ENCODE data around the gene MDM2. TPM values are rescaled to one million over a fixed set of nuclear protein-coding genes. Genes with fewer than 3 reads are reported as not detected.

Gene MDM2
- total RNA-seq, 1 experiment from 2014 or later, result 2,133 TPM

DNA sequence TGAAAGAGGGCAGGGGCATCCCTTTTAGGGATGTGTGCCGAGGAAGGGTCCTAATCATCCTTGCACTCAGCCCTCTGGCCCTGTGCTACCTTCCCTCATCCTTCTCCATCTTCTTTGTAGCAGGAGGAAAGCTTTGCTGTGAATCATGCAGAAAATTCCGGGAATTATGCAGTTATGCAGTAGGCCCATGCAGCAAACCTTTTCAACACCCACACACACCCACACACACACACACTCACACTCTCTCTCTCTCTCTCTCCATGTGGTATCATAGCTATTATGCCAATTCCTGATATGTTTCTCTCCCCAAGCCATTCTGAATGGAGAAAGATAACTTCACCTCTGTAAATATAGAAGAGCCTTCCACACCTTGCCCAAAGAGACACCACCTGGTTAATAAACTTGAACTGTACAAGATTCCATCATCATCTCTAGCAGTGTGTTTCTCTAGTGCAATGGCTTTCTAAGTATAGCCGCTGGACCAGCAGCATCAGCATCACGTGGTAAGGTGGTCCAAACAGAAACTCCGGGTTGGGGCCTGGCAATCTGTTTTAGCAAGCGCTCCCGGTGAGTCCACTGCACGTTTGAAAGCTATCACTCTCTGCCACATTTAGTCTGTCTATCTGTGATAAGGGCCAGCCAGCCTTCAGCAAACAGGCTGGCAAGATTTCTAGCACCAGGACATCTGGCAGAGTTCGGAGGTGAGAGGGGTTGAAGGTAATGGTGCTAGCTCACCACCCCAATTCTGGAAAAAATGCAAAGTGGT, 57.6 kb downstream of the MDM2 start:
- Histone ChIP-seq H3K4me1 (replicated peaks) (no peaks in the 10 kb centered on the region), H3K9me3 (replicated peaks) (no peaks in the 10 kb centered on the region; the same call in 1 of the 2 replicates), H3K27ac (no peak overlapping the region), H3K4me3 (no peak overlapping the region), H3K27me3 (replicated peaks) (peaks cover 87% of the 10 kb centered on the region), H3K36me3 (no peaks in the 10 kb centered on the region)
- peak in 1 of 2 experiments; percentile 96 for DNase-seq (ENCODE audit: low read depth in 1 of 2, low spot score in 2 of 2)

DNA sequence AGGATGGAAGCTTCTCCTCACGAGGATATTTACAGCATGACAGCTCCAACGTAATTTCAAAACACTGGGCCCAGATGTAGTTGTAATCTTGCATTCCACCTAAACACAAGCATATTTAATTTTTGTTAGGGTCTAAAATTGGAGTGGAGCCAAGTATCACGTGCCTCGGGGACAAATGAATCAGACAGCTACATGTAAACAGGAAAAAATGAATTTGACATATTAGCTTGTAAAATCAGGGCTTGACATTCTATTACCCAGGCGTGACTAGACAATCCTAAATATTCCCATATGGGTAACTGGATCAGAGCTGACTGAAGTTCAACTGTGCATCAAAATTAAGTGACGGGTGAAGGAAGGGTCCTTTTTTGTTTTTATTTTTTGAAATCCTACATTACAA, 59.0 kb downstream of the MDM2 start:
- Histone ChIP-seq H3K9me3 (replicated peaks) (no peaks in the 10 kb centered on the region; the same call in 1 of the 2 replicates), H3K4me3 (no peak overlapping the region), H3K27me3 (replicated peaks) (peaks cover 93% of the 10 kb centered on the region), H3K36me3 (no peaks in the 10 kb centered on the region), H3K27ac (no peak overlapping the region), H3K4me1 (replicated peaks) (no peaks in the 10 kb centered on the region)
- DNase-seq (ENCODE audit: low read depth in 1 of 2, low spot score in 2 of 2), result peak in 1 of 2 experiments; percentile 84

DNA sequence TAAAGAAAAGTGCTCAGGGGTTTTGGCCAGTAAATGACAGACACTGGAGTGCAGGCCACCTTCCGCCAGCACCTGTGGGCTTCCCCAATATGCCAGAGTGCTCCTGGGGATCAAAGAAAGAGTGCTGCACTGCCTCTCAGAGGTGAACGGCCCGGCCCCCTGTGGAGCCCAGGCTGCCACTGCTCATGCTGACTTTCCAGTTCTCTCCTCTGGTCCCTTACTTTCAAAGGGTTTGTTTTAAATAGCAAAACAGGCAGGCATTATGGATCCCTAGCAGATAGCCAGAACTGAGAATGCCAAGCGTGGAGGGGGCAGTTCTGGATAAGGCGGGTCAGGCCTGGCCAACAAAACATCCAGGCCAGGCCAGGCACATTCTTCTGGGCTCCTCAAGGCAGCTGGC, 59.6 kb downstream of the MDM2 start:
- Histone ChIP-seq H3K36me3 (no peaks in the 10 kb centered on the region), H3K9me3 (replicated peaks) (no peaks in the 10 kb centered on the region; the same call in 1 of the 2 replicates), H3K4me3 (no peak overlapping the region), H3K27me3 (replicated peaks) (peaks cover 97% of the 10 kb centered on the region), H3K4me1 (replicated peaks) (no peaks in the 10 kb centered on the region), H3K27ac (no peak overlapping the region)
- no peak for DNase-seq (ENCODE audit: low read depth in 1 of 2, low spot score in 2 of 2)

DNA sequence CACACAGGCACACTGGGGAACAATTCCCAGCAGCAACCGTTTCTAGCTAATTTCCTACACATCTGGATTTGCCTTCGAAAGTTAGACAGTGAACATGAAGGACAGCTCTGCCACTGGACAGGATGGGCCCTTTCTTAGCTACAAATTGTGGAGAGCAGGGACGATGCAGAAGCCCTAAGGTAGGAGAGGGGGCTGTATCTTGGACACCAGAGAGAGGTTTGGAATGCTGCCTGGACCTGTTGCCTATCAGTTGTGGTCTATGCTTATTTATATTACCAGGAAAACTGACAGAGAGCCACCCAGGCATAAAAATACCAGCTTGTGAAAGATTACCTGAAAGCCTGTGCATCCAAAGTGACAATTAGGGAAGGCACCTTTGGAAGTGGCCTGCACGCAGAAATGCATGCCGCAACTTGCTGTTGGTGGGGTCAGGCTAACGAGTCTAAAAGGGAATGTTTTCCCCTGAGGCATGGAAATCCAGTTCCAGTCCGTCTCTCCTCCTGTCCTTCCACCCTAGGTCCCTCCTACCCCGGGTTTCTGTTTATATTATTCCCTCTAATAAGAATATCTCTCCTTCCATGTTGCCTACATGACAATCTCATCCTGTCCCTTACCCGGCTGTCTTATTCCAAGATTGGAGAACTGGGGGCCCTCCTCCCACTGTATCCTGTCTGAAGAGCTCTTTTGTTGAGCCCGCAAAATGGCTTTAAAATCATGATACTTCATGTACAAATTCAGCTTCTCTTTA, 60.2 kb downstream of the MDM2 start:
- Histone ChIP-seq H3K4me3 (no peak overlapping the region), H3K27me3 (replicated peaks) (peaks cover 98% of the 10 kb centered on the region), H3K36me3 (no peaks in the 10 kb centered on the region), H3K27ac (no peak overlapping the region), H3K9me3 (replicated peaks) (no peaks in the 10 kb centered on the region; the same call in 1 of the 2 replicates), H3K4me1 (replicated peaks) (no peaks in the 10 kb centered on the region)
- peak in 1 of 2 experiments; percentile 94 for DNase-seq (ENCODE audit: low read depth in 1 of 2, low spot score in 2 of 2)

DNA sequence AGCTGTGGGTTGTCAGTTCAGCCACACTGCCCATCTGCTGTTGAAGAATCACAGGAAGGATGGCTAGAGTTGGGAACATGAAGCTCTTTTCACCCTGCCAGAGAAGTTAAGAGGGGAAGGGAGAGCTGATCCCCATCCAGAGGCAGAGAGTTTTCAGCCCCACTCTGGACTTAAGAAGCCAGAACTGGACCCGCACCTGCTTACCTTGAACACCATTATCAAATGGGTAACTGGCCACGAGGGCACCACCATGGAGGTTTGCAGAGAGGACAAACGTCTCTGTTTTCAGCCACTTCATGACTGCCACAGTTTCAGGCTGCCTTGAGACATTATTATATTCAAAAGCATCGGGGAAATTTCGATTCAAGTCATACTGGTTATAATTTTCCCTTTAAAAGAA, 62.0 kb downstream of the MDM2 start:
- Histone ChIP-seq H3K9me3 (replicated peaks) (peaks cover 4% of the 10 kb centered on the region), H3K4me3 (no peak overlapping the region), H3K27ac (no peak overlapping the region), H3K4me1 (replicated peaks) (no peaks in the 10 kb centered on the region), H3K36me3 (no peaks in the 10 kb centered on the region), H3K27me3 (replicated peaks) (peaks cover 98% of the 10 kb centered on the region)
- DNase-seq (ENCODE audit: low read depth in 1 of 2, low spot score in 2 of 2), result peak in 1 of 2 experiments; percentile 96

DNA sequence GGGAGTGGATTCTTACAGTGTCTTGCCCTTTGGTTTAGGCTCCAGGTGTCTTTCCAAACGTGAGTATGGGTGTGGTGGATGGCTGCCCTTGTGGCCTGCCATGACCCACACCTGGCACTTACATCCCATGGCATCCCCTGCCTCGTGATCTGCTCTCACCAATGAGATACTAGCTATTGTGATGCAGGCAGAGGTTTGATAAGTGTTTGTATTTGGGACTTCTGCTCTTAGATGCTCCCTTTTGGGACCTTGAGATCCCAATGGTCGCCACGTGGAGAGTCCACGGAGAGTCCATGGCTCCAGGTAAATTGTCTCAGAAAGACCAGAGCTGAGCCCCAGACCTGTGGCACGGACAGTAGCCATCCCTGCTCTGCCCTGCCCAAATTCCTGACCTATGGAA, 62.5 kb downstream of the MDM2 start:
- Histone ChIP-seq H3K27ac (no peak overlapping the region), H3K9me3 (replicated peaks) (peaks cover 4% of the 10 kb centered on the region), H3K27me3 (replicated peaks) (peaks cover 98% of the 10 kb centered on the region), H3K4me1 (replicated peaks) (no peaks in the 10 kb centered on the region), H3K4me3 (no peak overlapping the region), H3K36me3 (no peaks in the 10 kb centered on the region)
- DNase-seq (ENCODE audit: low read depth in 1 of 2, low spot score in 2 of 2), result peak; percentile 74 to 92

DNA sequence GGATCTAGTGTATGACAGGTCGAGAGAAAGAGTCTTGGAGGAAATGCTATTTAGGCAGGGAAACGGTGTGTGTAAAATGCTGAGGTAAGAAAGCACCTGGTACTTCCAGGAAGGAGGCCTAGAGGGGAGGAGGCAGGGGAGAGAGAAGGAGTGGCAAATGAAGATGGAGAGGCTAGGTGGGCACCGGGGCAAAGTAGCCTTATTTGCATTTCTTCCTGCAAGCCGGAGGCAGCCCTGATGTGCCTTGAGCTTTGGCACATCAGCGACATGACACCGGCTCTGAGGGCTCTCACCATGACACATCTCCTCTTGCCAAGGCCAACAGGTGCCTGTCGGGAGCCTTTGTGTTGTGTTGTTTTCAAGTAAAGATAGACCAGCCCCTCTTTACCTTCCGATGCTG, 63.4 kb downstream of the MDM2 start:
- peaks cover 4% of the 10 kb centered on the region for H3K9me3 ChIP-seq (replicated peaks)
- H3K4me3 ChIP-seq, result no peak overlapping the region
- no peak overlapping the region for H3K27ac ChIP-seq
- no peaks in the 10 kb centered on the region for H3K36me3 ChIP-seq
- peaks cover 98% of the 10 kb centered on the region for H3K27me3 ChIP-seq (replicated peaks)
- H3K4me1 ChIP-seq (replicated peaks), result no peaks in the 10 kb centered on the region
- peak; percentile 71 to 93 for DNase-seq (ENCODE audit: low read depth in 1 of 2, low spot score in 2 of 2)

DNA sequence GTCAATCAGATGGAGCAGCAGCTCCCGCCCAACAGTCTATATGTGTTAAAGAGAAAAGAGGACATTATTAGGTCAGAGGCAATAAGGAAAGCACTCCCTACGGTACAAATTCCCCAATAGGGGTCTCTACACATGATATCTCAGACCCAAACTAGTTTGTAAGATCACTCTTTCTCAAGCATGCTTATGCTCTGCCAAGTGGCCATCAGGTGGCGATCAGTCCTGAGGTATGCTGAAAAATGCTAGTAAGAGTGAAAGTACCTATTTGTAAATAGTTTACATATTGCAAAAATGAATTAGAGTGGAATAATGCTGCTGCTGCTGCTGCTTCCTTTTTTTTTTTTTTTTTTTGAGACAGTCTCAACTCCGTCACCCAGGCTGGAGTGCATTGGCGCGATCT, 63.9 kb downstream of the MDM2 start:
- Histone ChIP-seq H3K4me1 (replicated peaks) (no peaks in the 10 kb centered on the region), H3K36me3 (no peaks in the 10 kb centered on the region), H3K9me3 (replicated peaks) (peaks cover 4% of the 10 kb centered on the region), H3K27me3 (replicated peaks) (peaks cover 98% of the 10 kb centered on the region), H3K27ac (no peak overlapping the region), H3K4me3 (no peak overlapping the region)
- DNase-seq (ENCODE audit: low read depth in 1 of 2, low spot score in 2 of 2), result peak in 1 of 2 experiments; percentile 78

DNA sequence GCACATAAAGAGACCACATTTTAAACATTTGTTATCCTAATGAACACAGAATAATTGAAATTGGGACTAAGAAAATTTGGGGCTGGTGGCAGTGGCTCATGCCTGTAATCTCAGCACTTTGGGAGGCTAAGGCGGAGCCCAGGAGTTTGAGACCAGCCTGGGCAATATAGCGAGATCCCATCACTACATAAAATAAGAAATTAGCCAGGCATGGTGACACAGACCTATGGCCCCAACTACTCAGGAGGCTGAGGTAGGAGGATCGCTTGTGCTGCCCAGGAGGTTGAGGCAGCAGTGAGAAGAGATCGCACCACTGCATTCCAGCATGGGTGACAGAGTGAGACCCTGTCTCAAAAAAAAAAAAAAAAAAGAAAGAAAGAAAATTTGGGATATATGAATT, 65.3 kb downstream of the MDM2 start:
- Histone ChIP-seq H3K27me3 (replicated peaks) (peaks cover 98% of the 10 kb centered on the region), H3K9me3 (replicated peaks) (peaks cover 8% of the 10 kb centered on the region), H3K4me3 (no peak overlapping the region), H3K4me1 (replicated peaks) (no peaks in the 10 kb centered on the region), H3K27ac (no peak overlapping the region), H3K36me3 (no peaks in the 10 kb centered on the region)
- peak; percentile 64 to 85 for DNase-seq (ENCODE audit: low read depth in 1 of 2, low spot score in 2 of 2)

DNA sequence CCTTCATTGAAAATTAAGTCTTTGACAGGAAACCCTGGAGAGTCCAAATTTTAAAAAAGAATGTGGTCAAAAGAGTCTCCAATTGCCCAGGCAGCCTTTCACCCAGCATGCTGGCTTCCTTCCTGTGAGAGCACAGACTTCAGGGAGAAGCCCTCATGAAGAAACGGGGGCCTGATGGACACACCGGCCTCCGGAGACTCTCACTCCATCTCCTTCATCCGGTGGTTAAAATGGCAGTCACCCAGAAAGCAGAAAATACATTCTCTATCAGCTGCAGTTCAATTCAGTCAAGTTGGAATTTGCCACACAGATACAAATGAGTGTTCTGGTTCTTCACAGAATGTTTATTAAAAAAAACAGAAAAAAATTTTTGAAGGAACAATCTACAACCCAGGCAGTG, 68.5 kb downstream of the MDM2 start:
- DNase-seq (ENCODE audit: low read depth in 1 of 2, low spot score in 2 of 2), result peak in 1 of 2 experiments; percentile 87
- Histone ChIP-seq H3K27ac (no peak overlapping the region), H3K27me3 (replicated peaks) (peaks cover 98% of the 10 kb centered on the region), H3K4me1 (replicated peaks) (no peaks in the 10 kb centered on the region), H3K36me3 (no peaks in the 10 kb centered on the region), H3K4me3 (no peak overlapping the region), H3K9me3 (replicated peaks) (peaks cover 17% of the 10 kb centered on the region)

DNA sequence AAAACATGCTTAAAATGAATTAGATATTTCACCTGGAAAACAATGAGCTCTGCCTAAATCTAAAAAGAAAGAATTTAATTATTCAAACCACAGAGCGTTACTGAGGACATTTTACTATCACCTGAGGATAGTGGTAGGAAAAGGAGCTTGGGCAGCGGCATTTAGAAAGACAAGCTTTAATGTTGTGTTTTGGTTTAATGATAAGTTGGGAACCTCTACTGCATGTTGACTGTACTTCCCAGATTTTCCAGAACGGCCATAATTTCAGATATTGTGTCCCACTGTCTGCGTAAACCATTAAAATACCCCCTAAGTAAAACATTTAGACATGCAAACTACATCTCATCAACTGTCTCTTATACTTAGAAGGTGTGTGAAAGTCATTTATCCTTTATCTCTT, 69.6 kb downstream of the MDM2 start:
- peak; percentile 70 to 73 for DNase-seq (ENCODE audit: low read depth in 1 of 2, low spot score in 2 of 2)
- Histone ChIP-seq H3K4me3 (no peak overlapping the region), H3K27ac (no peak overlapping the region), H3K9me3 (replicated peaks) (peaks cover 22% of the 10 kb centered on the region), H3K27me3 (replicated peaks) (peaks cover 96% of the 10 kb centered on the region), H3K36me3 (peaks cover 3% of the 10 kb centered on the region; the same call in 1 of the 2 replicates), H3K4me1 (replicated peaks) (no peaks in the 10 kb centered on the region)

DNA sequence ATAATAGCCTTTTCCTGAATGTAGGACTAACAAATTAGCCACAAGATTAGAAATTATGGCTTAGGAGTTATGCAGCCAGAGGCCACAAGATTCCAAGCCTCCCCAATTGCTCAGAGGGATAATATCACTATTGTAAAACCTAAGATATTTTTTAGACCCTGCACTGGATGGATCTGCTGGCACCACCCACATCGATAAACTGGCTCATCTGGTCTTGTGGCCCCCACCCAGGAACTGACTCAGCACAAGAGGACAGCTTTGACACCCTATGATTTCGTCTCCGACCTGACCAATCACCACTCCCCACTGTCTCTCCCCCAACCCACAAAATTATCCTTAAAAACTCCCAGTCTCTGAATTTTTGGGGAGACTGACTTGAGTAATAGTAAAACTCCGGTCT, 70.3 kb downstream of the MDM2 start:
- peaks cover 22% of the 10 kb centered on the region for H3K9me3 ChIP-seq (replicated peaks)
- no peaks in the 10 kb centered on the region for H3K4me1 ChIP-seq (replicated peaks)
- H3K36me3 ChIP-seq, result peaks cover 3% of the 10 kb centered on the region; the same call in 1 of the 2 replicates
- H3K27ac ChIP-seq, result no peak overlapping the region
- DNase-seq (ENCODE audit: low read depth in 1 of 2, low spot score in 2 of 2), result peak; percentile 69 to 82
- H3K27me3 ChIP-seq (replicated peaks), result peaks cover 96% of the 10 kb centered on the region
- no peak overlapping the region for H3K4me3 ChIP-seq

DNA sequence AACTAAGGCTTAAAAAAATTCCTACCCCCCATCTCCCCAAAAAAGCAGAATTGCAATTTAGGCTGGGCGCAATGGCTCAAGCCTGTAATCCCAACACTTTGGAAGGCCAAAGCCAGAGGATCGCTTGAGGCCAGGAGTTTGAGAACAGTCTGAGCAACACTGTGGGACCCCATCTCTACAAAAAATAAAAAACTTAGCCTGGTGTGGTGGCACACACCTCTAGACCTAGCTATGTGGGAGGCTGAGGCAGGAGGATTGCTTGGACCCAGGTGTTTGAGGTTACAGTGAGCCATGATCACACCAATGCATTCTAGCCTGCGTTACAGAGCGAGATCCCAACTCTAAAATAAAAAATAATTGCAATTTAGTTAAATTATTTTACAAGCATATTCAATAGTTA, 70.9 kb downstream of the MDM2 start:
- DNase-seq (ENCODE audit: low read depth in 1 of 2, low spot score in 2 of 2), result peak; percentile 66 to 83
- H3K36me3 ChIP-seq, result peaks cover 3% of the 10 kb centered on the region; the same call in 1 of the 2 replicates
- no peak overlapping the region for H3K4me3 ChIP-seq
- H3K27ac ChIP-seq, result no peak overlapping the region
- no peaks in the 10 kb centered on the region for H3K4me1 ChIP-seq (replicated peaks)
- peaks cover 22% of the 10 kb centered on the region for H3K9me3 ChIP-seq (replicated peaks)
- H3K27me3 ChIP-seq (replicated peaks), result peaks cover 96% of the 10 kb centered on the region
